H1 (cell line): ENCODE results near the gene ABHD17B. TPM values are rescaled to one million over a fixed set of nuclear protein-coding genes. Genes with fewer than 3 reads are reported as not detected.

ENCODE experiments used
- RAD21 ChIP-seq, 2 experiments: IDR thresholded peaks in 1 of 2; conservative IDR thresholded peaks in 1 of 2; 2 replicates each; pipeline ENCODE4 v1.6.1; 2011; ENCODE audit warnings: low read depth in 2 of 2, low read length in 2 of 2, improper control_type of control experiment in 1 of 2, inconsistent platforms in 1 of 2, mild to moderate bottlenecking in 1 of 2, moderate library complexity in 1 of 2
- SP4 ChIP-seq: IDR thresholded peaks from 2 replicates; pipeline ENCODE4 v1.6.1; 2012; ENCODE audit warnings: low read length, inconsistent platforms
- TCF12 ChIP-seq: IDR thresholded peaks from 2 replicates; pipeline ENCODE4 v1.6.1; 2011; ENCODE audit warnings: low read depth, mild to moderate bottlenecking, low read length
- polyA plus RNA-seq, 7 experiments: library from polyadenylated mRNA; depleted of rRNA in 3 of 7; stranded (reverse) in 5 of 7; unstranded in 2 of 7; fragments of >200 nt in 5 of 7; fragments of 200-250 nt in 2 of 7; gene quantifications; 1 replicate in 5 of 7; 2 replicates in 1 of 7; 4 replicates in 1 of 7; pipeline versions ENCODE4 v1.2.1 to v1.2.3, GENCODE V29; 2011 to 2013; ENCODE audit warnings: missing spikeins in 2 of 7, mixed read lengths in 2 of 7
- total RNA-seq: library from RNA; stranded (reverse); fragmentation: NEBNext Ultra II Directional; extraction: Animal tissue kit (Norgen Biotek cat#: 25700); gene quantifications from 2 replicates; pipeline ENCODE4 v1.2.1, GENCODE V29; 2021
- TF ChIP-seq, protein P1 (sequence below): IDR thresholded peaks from 2 replicates; pipeline ENCODE4 v1.6.1; 2012; ENCODE audit warnings: inconsistent platforms

Gene ABHD17B
- total and polyA plus RNA-seq, 2 of the 8 experiments (the other 6 are each of a cell fraction or from before 2014, with no cell fraction given) = 37.2 to 60.8 TPM

DNA sequence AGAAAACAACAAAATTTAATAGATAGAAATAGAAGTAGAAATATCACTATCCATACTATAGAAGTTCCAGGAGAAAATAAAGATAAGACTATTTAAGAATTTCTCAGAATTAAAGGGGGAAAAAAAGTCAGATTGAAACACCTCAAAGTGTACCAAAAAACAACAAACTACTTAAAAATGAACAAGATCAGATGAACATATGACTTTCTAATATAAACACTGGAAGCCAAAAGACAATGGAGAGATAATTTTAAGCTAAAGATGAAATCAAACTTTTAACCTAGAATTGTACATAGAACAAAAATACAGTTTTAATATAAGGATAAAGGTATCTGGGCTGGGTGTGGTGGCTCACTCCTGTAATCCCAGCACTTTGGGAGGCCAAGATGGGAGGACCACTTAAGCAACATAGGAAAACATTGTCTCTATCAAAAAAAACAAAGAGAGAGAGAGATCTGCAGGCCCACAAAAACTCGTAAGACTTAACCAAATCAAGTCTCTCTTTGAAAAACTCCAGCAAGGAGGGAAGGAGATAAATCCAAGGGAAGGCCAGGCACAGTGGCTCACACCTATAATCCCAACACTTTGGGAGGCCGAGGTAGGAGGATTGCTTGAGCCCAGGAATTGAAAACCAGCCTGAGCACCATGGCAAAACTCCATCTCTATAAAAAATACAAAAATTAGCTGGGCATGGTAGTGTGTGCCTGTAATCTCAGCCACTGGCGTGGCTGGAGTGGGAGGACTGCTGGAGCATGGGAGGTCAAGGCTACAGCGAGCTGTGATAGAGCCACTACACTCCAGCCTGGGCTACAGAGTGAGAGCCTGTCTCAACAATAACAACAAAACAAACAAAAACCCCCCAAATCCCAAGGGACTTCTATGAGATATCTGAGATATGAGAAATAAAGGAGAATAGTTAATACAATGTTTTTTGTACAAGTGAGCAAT is 32.4 kb downstream of the ABHD17B start (continued):
- TF ChIP-seq, protein P1, sequence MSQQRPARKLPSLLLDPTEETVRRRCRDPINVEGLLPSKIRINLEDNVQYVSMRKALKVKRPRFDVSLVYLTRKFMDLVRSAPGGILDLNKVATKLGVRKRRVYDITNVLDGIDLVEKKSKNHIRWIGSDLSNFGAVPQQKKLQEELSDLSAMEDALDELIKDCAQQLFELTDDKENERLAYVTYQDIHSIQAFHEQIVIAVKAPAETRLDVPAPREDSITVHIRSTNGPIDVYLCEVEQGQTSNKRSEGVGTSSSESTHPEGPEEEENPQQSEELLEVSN = no peak
- TF ChIP-seq SP4 = no peak
- no peak for TF ChIP-seq RAD21 (IDR thresholded peaks at IDR 0.05 in 1 of 2, conservative IDR thresholded peaks at IDR 0.05 in 1 of 2; ENCODE audit: low read depth in 2 of 2, low read length in 2 of 2)
- TF ChIP-seq TCF12 = no peak
